HEK293 (cell line): ENCODE data around the gene SERINC2.

ENCODE experiments used
- CTCF ChIA-PET: fragments of 350-600 bp; formaldehyde crosslinking; extraction: SDS; loops from one replicate; lab custom pipeline; 2021; ENCODE audit warnings: antibody characterized with exemption; lab: Yijun Ruan, JAX
- POLR2A ChIA-PET: fragments of 300-600 bp; formaldehyde crosslinking; extraction: SDS; loops from one replicate; lab custom pipeline; 2020; ENCODE audit warnings: antibody characterized with exemption, inconsistent platforms; lab: Yijun Ruan, JAX
- H3K27ac ChIP-seq: fragments of 200-500 bp; sonication (Bioruptor generic); 2 replicates; pipeline ENCODE4 v1.5.1; 2014; ENCODE audit warnings: low read depth, low read length, control low read depth, inconsistent platforms; ENCODE audit errors: extremely low read depth
- H3K36me3 ChIP-seq, 2 experiments: fragments of 200-500 bp in 1 of 2; sonication (Bioruptor generic) in 1 of 2; 1 replicate in 1 of 2; 2 replicates in 1 of 2; pipeline ENCODE4 v1.5.1; 2014 to 2017; ENCODE audit warnings: inconsistent platforms in 2 of 2, low read length in 2 of 2; ENCODE audit not compliant: control insufficient read depth in 2 of 2, insufficient read depth in 1 of 2
- H3K4me1 ChIP-seq: fragments of 200-500 bp; sonication (Bioruptor generic); 2 replicates; pipeline ENCODE4 v1.5.1; 2014; ENCODE audit warnings: mild to moderate bottlenecking, low read length, inconsistent platforms; ENCODE audit not compliant: control insufficient read depth, insufficient read depth
- H3K4me3 ChIP-seq: 2 replicates; pipeline ENCODE4 v1.5.1; 2011; ENCODE audit warnings: low read depth, mild to moderate bottlenecking, control low read depth, low read length, moderate library complexity
- H3K9me3 ChIP-seq: fragments of 200-500 bp; sonication (Bioruptor generic); 2 replicates; pipeline ENCODE4 v1.5.1; 2014; ENCODE audit warnings: low read depth, low read length, inconsistent platforms; ENCODE audit not compliant: control insufficient read depth, insufficient read depth
- EGR2 ChIP-seq: fragments of 450-650 bp; formaldehyde crosslinking; IDR thresholded peaks from 2 replicates; pipeline ENCODE4 v1.5.1; 2016; ENCODE audit warnings: low read depth, missing biosample characterization, missing genetic modification characterization
- KLF16 ChIP-seq: fragments of 450-650 bp; formaldehyde crosslinking; IDR thresholded peaks from 2 replicates; pipeline ENCODE4 v1.5.1; 2017; ENCODE audit warnings: missing biosample characterization, missing genetic modification characterization
- MEIS1 ChIP-seq: sonication (generic); formaldehyde crosslinking; IDR thresholded peaks from 2 replicates; pipeline ENCODE4 v1.8.1; 2022; ENCODE audit warnings: missing genetic modification reagents, mild to moderate bottlenecking, borderline replicate concordance
- YY1 ChIP-seq: fragments of 450-650 bp; formaldehyde crosslinking; IDR thresholded peaks from 2 replicates; pipeline ENCODE4 v1.5.1; 2018; ENCODE audit warnings: missing biosample characterization, missing genetic modification characterization
- ZBTB20 ChIP-seq: fragments of 450-650 bp; formaldehyde crosslinking; IDR thresholded peaks from 2 replicates; pipeline ENCODE4 v1.5.1; 2016; ENCODE audit warnings: missing biosample characterization, missing genetic modification characterization
- ZBTB49 ChIP-seq: fragments of 450-650 bp; formaldehyde crosslinking; IDR thresholded peaks from 2 replicates; pipeline ENCODE4 v1.5.1; 2016; ENCODE audit warnings: missing biosample characterization, missing genetic modification characterization, low read depth
- ZNF155 ChIP-seq: fragments of 450-650 bp; formaldehyde crosslinking; IDR thresholded peaks from 2 replicates; pipeline ENCODE4 v1.5.1; 2016; ENCODE audit warnings: missing biosample characterization, missing genetic modification characterization
- ZNF292 ChIP-seq: fragments of 450-650 bp; formaldehyde crosslinking; IDR thresholded peaks from 2 replicates; pipeline ENCODE4 v1.5.1; 2016; ENCODE audit warnings: low read depth, missing biosample characterization, missing genetic modification characterization, borderline replicate concordance
- ZNF335 ChIP-seq: fragments of 450-650 bp; formaldehyde crosslinking; conservative IDR thresholded peaks from 2 replicates; pipeline ENCODE4 v1.5.1; 2016; ENCODE audit warnings: missing biosample characterization, missing genetic modification characterization
- ZNF398 ChIP-seq: fragments of 450-650 bp; formaldehyde crosslinking; IDR thresholded peaks from 2 replicates; pipeline ENCODE4 v1.5.1; 2017; ENCODE audit warnings: missing biosample characterization, missing genetic modification characterization
- ZNF514 ChIP-seq: fragments of 450-650 bp; formaldehyde crosslinking; IDR thresholded peaks from 2 replicates; pipeline ENCODE4 v1.5.1; 2016; ENCODE audit warnings: missing biosample characterization, missing genetic modification characterization
- ZNF560 ChIP-seq: fragments of 450-650 bp; formaldehyde crosslinking; IDR thresholded peaks from 2 replicates; pipeline ENCODE4 v1.5.1; 2017; ENCODE audit warnings: missing biosample characterization, missing genetic modification characterization, borderline replicate concordance
- ZNF585B ChIP-seq: fragments of 450-650 bp; formaldehyde crosslinking; IDR thresholded peaks from 2 replicates; pipeline ENCODE4 v1.5.1; 2016; ENCODE audit warnings: missing biosample characterization, missing genetic modification characterization
- ZNF621 ChIP-seq: fragments of 450-650 bp; formaldehyde crosslinking; IDR thresholded peaks from 2 replicates; pipeline ENCODE4 v1.5.1; 2017; ENCODE audit warnings: missing biosample characterization, missing genetic modification characterization

SERINC2 gene

GRCh38 chr1:31373056-31373896 lies 39.7 kb upstream of the SERINC2 start, which contains the start of gene FABP3 (continued):
- peak; percentile 53; the same call in 1 of the 2 replicates for TF ChIP-seq EGR2 (tag by site-specific recombination)
- no peak for TF ChIP-seq ZNF585B (tag by site-specific recombination)
- TF ChIP-seq ZNF514 (tag by site-specific recombination) = no peak
- no peak for TF ChIP-seq ZBTB49 (tag by site-specific recombination)

- H3K9me3 ChIP-seq = no peaks in the 10 kb centered on the region
- no peak overlapping the region for H3K27ac ChIP-seq
- TF ChIP-seq KLF16 (no peak), ZNF335 (tag by site-specific recombination) (peak; percentile 67), ZNF155 (tag by site-specific recombination) (no peak), ZNF292 (tag by site-specific recombination) (no peak), MEIS1 (CRISPR knock-in tag) (no peak), ZNF621 (tag by site-specific recombination) (no peak)
- no peaks in the 10 kb centered on the region for H3K4me1 ChIP-seq
- H3K36me3 ChIP-seq = no peaks in the 10 kb centered on the region
- POLR2A ChIA-PET = interaction anchor here (0.6 to 3.8 kb wide), 6 partner anchors 10 to 189 kb away, joined by 3 to 39 read pairs (median 4); partner anchors contain the start of genes SNRNP40 and ZCCHC17
- CTCF ChIA-PET = interaction anchor here (0.6 to 2.0 kb wide), 9 partner anchors 11 to 342 kb away, joined by 3 to 16 read pairs (median 4); no protein-coding TSS in a partner anchor
- peak overlapping the region; percentile 6; the same call in 1 of the 2 replicates for H3K4me3 ChIP-seq
Observed at GRCh38 chr1:31373897-31374486, 39.0 kb upstream of the SERINC2 start.

GRCh38 chr1:31374511-31375196 lies 38.4 kb upstream of the SERINC2 start:
- TF ChIP-seq ZNF398 (tag by site-specific recombination) (peak; percentile 48; the same call in 1 of the 2 replicates), YY1 (tag by site-specific recombination) (no peak), ZBTB20 (tag by site-specific recombination) (no peak), ZNF560 (tag by site-specific recombination) (no peak)
- Histone ChIP-seq H3K36me3 (no peaks in the 10 kb centered on the region), H3K9me3 (no peaks in the 10 kb centered on the region), H3K4me3 (no peak overlapping the region), H3K4me1 (no peaks in the 10 kb centered on the region), H3K27ac (no peak overlapping the region)
- CTCF ChIA-PET = interaction anchor here (0.6 to 2.0 kb wide), 7 partner anchors 20 to 440 kb away, joined by 3 to 16 read pairs (median 5); no protein-coding TSS in a partner anchor
- POLR2A ChIA-PET = interaction anchor here (0.9 to 3.8 kb wide), 2 partner anchors 9 to 78 kb away, joined by 4 to 39 read pairs; partner anchors contain the start of genes SNRNP40 and ZCCHC17
